HG02610 (cell line): ENCODE results near the gene LRRC4C.

ENCODE experiments used
- ATAC-seq: cut with Tn5 transposase; IDR thresholded peaks from one replicate; pipeline ENCODE4 v1.9.1; 2021; ENCODE audit warnings: mild to moderate bottlenecking, moderate library complexity; ENCODE audit not compliant: unreplicated experiment

LRRC4C gene

DNA sequence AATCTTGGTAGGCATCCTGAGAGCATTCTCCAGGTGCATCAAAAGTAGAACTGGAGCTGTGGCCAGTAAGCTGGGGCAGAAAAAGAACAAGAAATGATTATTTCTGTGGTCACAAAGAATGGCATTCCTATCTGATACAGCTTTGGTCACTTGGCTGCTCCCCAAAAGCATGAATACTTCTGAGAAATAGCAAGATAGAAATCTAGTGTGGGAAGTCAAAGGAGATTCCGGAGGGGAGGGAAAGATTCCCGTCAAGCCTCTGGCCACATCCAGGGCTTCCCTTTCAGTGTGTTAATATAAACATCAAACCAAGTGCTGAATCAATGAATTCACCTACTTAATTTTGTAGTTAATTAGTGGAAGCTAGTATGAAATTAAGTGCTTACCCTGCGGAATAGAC, 1185.4 kb downstream of the LRRC4C start:
- no peak for ATAC-seq

DNA sequence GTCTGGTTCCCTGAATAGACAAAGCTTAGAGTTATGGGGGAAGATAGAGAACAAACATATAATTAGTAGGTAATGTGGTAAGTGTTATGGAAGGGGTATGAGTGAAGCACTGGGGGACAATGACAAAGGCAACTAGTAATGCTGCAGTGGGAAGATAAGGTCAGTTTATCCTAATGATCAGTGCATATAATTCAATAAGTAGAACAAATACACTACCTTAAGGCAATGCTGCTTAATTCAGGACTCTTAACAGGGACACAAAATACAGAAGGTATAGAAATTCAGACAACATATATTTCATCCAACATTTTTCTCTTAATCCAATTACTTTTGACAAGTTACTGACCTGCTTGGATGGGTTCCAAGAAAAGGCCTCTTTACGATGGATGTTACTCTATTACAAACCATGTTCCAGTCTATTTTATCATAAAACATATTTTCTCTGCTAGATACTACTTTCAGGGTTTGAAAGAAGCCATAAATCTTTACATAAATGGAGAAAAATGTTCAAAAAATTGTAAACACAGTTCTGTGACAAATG, 1186.2 kb downstream of the LRRC4C start:
- no peak for ATAC-seq

DNA sequence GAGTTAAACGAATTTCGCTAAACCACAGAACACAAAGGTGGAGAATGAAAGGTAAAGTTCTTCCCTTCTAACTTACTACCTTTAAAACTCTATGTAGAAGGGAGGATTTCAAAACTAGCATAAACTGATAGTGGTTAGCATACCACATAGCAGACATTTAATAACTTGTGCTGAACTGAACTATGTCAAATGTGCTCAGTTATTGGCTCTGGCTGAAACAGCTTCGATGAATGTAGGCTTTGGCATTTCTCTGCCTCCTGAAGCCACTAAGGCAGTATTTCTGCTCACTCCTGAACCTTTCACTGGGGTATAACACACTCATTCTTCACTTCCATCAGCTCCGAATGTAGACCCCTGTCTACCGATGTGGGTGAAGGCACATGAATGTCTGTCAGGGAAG, 1188.1 kb downstream of the LRRC4C start:
- no peak for ATAC-seq

- ATAC-seq, result no peak
Measured at GRCh38 chr11:40269865-40270264, 1189.6 kb downstream of the LRRC4C start.

GRCh38 chr11:40268551-40268950, 1190.9 kb downstream of the LRRC4C start:
- ATAC-seq, result no peak

- ATAC-seq, result no peak
Measured at GRCh38 chr11:40255457-40255856, 1204.0 kb downstream of the LRRC4C start.

DNA sequence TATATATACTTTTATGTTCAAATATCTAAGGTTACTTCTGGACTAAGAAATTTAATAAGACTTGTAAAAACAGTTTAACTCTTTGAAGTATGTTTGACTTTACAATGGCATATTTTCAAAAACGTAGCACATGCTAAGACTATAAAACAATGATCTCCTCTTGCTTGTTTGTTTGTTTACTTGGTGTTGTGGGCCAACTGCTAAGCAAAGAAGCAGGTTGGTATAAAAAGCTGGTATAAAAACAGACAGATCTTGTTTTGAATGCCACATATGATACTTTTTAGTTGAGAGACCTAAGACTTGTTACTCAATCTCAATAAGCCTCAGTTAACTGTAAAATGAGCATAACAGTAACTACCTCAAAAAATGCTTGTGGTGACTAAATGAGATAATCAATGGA, 1206.3 kb downstream of the LRRC4C start:
- no peak for ATAC-seq

GRCh38 chr11:40252236-40252635, 1207.2 kb downstream of the LRRC4C start:
- no peak for ATAC-seq

DNA sequence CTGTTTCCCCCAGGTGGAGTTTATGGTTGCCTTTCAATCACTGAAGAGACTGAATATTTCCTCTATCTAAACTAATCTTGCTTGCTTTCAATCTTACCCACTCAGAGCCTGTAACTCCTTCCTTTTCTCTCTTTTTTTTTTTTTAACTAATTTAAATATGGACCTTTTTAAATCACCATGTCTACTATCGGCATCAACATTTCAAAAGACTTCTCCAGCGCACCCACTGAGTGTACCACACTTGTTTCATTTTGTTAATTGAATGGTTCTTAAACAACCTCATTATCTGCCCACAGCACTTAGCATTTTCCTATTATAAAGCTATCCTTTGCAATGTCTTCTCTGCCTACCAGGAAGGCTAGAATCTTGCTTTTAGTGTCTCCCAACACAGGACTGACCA, 1212.5 kb downstream of the LRRC4C start:
- ATAC-seq, result no peak

- ATAC-seq, result peak; percentile 99
Measured at GRCh38 chr11:40241524-40242051, 1217.9 kb downstream of the LRRC4C start.

DNA sequence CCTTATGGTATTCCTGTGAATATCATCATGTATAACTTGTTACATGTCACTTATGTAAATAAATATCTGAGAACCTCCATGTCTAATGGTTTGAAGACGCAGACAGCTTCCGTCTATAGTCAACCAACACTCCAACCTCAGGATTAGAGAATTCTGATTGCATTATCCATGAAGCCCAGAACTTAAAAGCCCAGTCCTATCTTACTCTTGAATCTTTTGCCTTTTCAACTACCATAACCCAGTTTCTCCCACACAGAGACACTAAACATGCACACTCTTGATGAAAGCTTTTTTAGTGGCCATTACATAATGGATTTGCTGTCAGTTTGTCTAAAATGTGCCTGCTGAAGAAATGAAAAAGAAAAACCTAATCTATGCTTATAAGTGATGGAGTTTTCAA, 1219.2 kb downstream of the LRRC4C start:
- no peak for ATAC-seq

- no peak for ATAC-seq
Measured at GRCh38 chr11:40236526-40236925, 1222.9 kb downstream of the LRRC4C start.

GRCh38 chr11:40235841-40236240, 1223.6 kb downstream of the LRRC4C start:
- no peak for ATAC-seq

- ATAC-seq, result no peak
Measured at GRCh38 chr11:40230821-40231220, 1228.6 kb downstream of the LRRC4C start.

DNA sequence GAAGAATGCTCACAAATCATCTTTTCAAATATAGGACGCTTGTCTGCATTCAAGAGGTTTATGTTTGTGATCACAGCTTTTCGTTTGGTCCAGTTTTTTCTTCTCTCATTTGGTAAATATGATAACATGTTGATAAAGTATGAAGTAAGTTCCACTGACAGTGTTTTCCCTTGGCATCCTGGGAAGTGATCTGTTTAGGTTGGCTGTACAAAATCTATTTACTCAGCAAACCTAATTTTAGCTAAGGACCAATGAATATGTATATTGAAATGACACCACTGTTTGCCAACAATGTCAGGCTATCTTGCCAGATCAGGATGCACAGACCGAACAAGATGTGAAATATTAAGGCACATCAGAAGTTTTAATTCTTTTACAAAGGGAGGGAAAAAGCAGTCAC, 1230.8 kb downstream of the LRRC4C start:
- no peak for ATAC-seq

DNA sequence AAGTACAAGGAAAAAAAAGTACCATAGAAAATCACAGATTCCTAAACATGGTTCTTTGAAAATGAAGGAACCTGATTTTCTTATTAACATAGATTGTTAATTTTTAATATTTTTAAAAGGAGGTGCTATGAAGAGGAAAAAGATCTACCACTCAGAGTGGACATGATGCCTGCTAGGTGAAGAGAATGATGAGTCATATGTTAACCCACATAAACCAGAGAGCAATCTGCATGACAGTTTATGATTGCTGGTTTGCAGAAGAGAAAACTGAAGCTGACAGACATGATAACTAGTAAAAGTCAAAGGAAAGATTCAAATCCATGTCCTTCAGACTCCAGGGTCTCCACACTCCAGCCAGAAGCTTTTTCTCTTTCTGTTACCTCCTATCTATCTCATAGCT, 1231.7 kb downstream of the LRRC4C start:
- ATAC-seq, result peak; percentile 98

GRCh38 chr11:40226654-40227053, 1232.8 kb downstream of the LRRC4C start:
- ATAC-seq, result no peak

- ATAC-seq, result no peak
Measured at GRCh38 chr11:40223596-40224330, 1235.7 kb downstream of the LRRC4C start.

DNA sequence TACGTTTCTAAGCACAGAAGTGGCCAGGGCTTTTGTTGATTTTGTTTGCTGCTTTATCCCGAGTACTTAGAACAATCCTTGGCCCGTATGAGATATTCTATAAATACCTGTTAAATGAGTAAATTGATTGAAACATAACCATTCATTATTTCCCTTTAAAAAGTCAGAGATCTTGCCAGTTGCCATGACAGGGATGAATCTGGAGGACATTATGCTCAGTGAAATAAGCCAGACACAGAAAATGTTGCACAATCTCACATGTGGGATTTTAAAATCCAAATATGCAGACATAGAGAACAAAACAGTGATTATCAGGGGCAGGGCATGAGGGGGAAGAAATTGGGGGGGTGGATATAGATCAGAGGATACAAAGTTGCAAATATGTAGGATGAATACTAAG, 1240.1 kb downstream of the LRRC4C start:
- no peak for ATAC-seq

DNA sequence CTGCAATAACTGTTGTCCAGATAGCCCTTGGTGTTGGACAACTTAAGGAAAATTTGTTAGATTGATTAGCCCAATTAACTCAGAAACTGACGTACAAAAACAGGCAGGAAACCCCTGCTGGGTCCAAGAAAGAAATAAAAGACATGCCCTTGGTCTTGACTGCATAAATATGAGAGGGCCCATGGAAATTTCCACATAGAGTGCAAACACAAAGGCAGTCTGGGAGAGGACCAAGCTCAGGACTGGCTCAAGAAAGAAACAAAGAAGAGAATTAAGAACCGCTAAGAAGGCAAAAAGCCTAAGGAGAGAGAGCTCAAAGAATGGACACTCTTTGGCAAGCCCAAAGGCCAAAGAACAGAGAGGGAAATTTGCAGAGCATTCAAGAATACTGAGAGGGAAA, 1243.9 kb downstream of the LRRC4C start:
- ATAC-seq, result no peak

DNA sequence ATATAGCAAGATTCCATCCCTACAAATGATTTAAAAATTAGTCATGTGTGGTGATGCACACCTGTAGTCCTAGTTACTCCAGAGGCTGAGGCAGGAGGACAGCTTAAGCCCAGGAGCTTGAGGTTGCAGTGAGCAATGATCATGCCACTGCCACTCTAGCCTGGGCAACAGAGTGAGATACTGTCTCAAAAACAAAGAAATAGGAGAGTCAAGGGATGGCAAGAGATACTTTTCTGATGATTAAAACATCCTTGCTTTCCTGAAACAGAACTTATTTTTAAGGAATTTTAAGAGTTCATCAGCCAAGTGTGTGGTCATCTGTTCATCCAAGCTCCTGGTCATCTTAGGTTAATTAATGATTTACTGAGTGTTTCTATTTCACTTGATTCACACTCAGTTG, 1252.0 kb downstream of the LRRC4C start:
- ATAC-seq, result no peak

DNA sequence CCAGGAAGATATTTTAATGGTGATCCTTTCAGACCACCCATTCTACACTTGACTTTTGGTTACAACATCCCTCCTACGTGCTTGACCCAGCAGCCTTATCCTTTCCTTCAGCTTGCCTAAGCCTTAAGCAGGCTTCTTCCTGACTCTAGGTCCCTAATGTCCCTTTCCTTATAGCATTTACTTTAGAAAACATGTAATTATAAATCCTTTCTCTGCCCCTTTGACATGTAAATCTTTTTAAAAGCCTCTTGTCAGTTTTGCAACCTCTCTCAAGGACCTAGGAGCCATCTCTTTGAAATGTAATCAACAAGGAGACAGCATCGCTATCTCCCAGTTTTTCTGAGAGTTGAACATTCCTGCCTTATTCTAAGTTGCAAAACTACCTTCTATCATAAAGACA, 1255.2 kb downstream of the LRRC4C start:
- no peak for ATAC-seq

DNA sequence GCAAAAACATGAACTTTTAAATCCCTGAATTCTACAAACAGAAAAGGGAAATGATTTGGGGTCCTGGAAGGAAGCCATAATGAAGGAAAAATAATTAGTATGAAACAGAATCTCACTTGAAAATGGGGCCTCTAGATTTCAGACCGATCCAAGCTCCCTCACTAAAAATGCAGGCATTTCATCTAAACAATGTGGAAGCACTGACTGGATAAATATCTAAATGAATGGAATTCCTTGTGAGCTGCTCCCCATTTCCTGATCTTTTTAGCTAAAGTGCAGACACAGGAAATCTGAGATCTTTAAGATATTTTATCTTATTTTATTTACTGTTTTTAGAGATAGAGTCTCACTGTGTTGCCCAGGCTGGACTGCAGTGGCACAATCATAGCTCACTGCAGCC, 1255.8 kb downstream of the LRRC4C start:
- no peak for ATAC-seq
